Measurements from ENCODE around the gene CES4A. TPM values are rescaled to one million over a fixed set of nuclear protein-coding genes. Genes with fewer than 3 reads are reported as not detected.

Gene CES4A
- total and polyA plus RNA-seq, 2 of the 13 experiments (the other 11 are each of a cell fraction or from before 2014, with no cell fraction given) = 0.09 to 0.17 TPM

GRCh38 chr16:66977341-66978113 is 10.9 kb upstream of the CES4A start (continued):
- TF ChIP-seq ZNF318 (CRISPR knock-in tag; IDR thresholded peaks at IDR 0.05) = 0 out of 2 replicates have a peak, but pooled peaks have one; percentile 75
- peak; percentile 75 for TF ChIP-seq THAP11 (CRISPR knock-in tag; IDR thresholded peaks at IDR 0.05)
- TF ChIP-seq ELF3 (CRISPR knock-in tag; IDR thresholded peaks at IDR 0.05) = peak; percentile 54; the same call in 1 of the 2 replicates
- peak; percentile 79; the same call in 1 of the 2 replicates for TF ChIP-seq ZNF44 (CRISPR knock-in tag; IDR thresholded peaks at IDR 0.05)
- peak; percentile 100 for TF ChIP-seq STAG1 (CRISPR knock-in tag; IDR thresholded peaks at IDR 0.05)
- peak; percentile 73; the same call in 1 of the 2 replicates for TF ChIP-seq ZNF761 (CRISPR knock-in tag; conservative IDR thresholded peaks at IDR 0.05)
- peak; percentile 81 for TF ChIP-seq ZNF687 (CRISPR knock-in tag; IDR thresholded peaks at IDR 0.05)
- TF ChIP-seq ELF4 (CRISPR knock-in tag; IDR thresholded peaks at IDR 0.05; ENCODE audit: borderline replicate concordance) = no peak
- peak; percentile 75; the same call in 1 of the 2 replicates for TF ChIP-seq ZNF510 (CRISPR knock-in tag; IDR thresholded peaks at IDR 0.05; ENCODE audit: low read depth)
- TF ChIP-seq BORCS8-MEF2B (CRISPR knock-in tag; IDR thresholded peaks at IDR 0.05) = peak; percentile 61; the same call in 1 of the 2 replicates
- peak; percentile 60; the same call in 1 of the 2 replicates for TF ChIP-seq ZKSCAN1 (IDR thresholded peaks at IDR 0.05; ENCODE audit: low read length)
- TF ChIP-seq KMT2B (CRISPR knock-in tag; IDR thresholded peaks at IDR 0.05) = peak; percentile 55; the same call in 1 of the 2 replicates
- TF ChIP-seq ZNF768 (CRISPR knock-in tag; IDR thresholded peaks at IDR 0.05) = peak; percentile 50; the same call in 1 of the 2 replicates
- TF ChIP-seq GLMP (CRISPR knock-in tag; IDR thresholded peaks at IDR 0.05; ENCODE audit: borderline replicate concordance) = 0 out of 2 replicates have a peak, but pooled peaks have one; percentile 29
